VCaP (cell line): ENCODE measurements around the gene SRP68.

Source experiments
- H3K27ac ChIP-seq: fragments of 450-650 bp; 2 replicates; pipeline ENCODE4 v1.5.1; 2017
- TF ChIP-seq, protein P1 (sequence below): fragments of 450-650 bp; conservative IDR thresholded peaks from 2 replicates; pipeline ENCODE4 v1.5.1; 2017; ENCODE audit warnings: mild to moderate bottlenecking, moderate library complexity

SRP68 gene

DNA sequence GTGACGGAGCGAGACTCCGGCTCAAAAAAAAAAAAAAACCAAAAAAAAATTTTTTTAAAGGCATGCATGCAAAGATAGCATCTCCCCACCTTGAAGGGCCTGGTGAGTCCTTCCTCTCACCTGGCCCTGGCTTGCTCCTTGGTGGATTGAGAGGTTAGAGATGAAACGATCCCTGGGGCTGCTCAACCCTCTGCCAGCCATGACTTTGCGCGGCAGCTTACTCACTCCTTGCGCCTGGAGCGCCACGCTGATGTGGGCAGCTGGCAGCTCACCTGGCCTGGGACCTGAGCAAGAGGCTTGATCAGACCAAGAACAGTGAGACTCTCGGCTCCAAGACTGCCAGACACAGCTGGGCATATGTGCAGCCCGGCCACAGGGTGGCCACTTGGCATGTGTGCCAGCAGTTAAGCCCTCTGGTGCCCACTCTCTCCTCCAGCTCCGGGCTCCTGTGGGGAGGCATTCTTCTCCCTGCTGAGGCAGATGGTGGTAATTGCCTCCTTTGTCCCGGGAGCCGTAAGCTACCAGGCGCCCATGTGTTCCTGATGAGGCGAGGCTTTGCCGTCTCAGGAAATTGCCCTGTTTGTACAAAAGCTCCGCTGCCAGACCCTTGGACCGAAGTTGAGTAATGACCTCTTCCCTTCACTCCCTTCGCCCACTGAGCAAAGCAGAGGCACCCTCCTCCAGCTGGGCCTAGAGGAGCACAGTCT is 40.1 kb downstream of the SRP68 start:
- TF ChIP-seq, protein P1, sequence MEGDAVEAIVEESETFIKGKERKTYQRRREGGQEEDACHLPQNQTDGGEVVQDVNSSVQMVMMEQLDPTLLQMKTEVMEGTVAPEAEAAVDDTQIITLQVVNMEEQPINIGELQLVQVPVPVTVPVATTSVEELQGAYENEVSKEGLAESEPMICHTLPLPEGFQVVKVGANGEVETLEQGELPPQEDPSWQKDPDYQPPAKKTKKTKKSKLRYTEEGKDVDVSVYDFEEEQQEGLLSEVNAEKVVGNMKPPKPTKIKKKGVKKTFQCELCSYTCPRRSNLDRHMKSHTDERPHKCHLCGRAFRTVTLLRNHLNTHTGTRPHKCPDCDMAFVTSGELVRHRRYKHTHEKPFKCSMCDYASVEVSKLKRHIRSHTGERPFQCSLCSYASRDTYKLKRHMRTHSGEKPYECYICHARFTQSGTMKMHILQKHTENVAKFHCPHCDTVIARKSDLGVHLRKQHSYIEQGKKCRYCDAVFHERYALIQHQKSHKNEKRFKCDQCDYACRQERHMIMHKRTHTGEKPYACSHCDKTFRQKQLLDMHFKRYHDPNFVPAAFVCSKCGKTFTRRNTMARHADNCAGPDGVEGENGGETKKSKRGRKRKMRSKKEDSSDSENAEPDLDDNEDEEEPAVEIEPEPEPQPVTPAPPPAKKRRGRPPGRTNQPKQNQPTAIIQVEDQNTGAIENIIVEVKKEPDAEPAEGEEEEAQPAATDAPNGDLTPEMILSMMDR, result peak; percentile 50
- no peak overlapping the region for H3K27ac ChIP-seq

DNA sequence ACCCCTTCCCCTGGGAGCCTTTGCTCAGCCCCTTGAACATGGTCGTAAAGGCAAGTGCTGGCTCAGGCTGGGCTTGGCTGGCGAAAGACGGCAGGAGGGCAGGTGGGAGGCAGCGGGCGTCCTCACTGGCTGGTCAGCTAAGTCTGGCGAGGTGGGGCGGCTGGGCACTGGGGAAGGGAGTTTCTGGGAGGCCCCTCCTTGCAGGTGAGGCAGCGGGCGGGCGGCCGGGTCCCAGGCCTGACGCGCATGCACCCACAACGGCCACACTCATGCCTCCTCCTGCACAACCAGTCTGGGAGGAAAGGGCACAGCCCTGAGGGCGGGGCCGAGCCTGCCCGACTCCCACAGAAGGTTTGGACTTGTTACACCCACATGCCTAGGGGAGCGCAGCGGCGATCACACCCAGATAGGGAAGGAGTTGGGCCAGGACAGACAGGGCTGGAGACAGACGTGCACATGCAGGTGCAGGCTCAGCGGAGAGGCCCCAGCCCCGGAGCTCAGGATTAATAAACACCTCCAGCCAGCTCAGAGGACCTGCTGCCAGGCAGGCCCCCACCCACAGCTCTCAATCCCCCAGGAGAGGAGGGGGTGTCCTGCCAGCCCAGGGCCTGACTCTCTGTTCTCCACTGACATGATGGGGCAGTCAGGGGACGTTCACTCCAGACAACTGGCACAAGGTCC is 45.0 kb downstream of the SRP68 start, which contains the start of gene EVPL:
Gene EVPL (minus strand): TSS at position 148 of the 681 bp plus-strand sequence. CDS start 108 bp downstream, at position 40.
- peak within 1 kb of the TSS; percentile 89 for H3K27ac ChIP-seq
- TF ChIP-seq, protein P1, result peak; percentile 51

- TF ChIP-seq, protein P1, result peak; percentile 74
- H3K27ac ChIP-seq, result peak overlapping the region; percentile 89
Measured at GRCh38 chr17:76026714-76027158, 45.6 kb downstream of the SRP68 start.

- TF ChIP-seq, protein P1, result no peak
- H3K27ac ChIP-seq, result peak overlapping the region; percentile 89; the same call in 1 of the 2 replicates
Measured at GRCh38 chr17:76025294-76025693, 47.0 kb downstream of the SRP68 start.

- TF ChIP-seq, protein P1, result no peak
- peak overlapping the region; percentile 89; the same call in 1 of the 2 replicates for H3K27ac ChIP-seq
Measured at GRCh38 chr17:76024353-76024752, 48.0 kb downstream of the SRP68 start.

- H3K27ac ChIP-seq, result no peak overlapping the region; the same call in 1 of the 2 replicates
- TF ChIP-seq, protein P1, result no peak
Measured at GRCh38 chr17:76023900-76024237, 48.4 kb downstream of the SRP68 start.
